HG03108 (cell line): ENCODE measurements around the gene SIPA1.

Experiments used
- ATAC-seq: cut with Tn5 transposase; IDR thresholded peaks from one replicate; pipeline ENCODE4 v1.9.1; 2021; ENCODE audit warnings: moderate library complexity; ENCODE audit not compliant: unreplicated experiment

The SIPA1 gene

GRCh38 chr11:65642014-65642671 lies 4.2 kb downstream of the SIPA1 start:
- ATAC-seq: no peak

- no peak for ATAC-seq
Observed at GRCh38 chr11:65643971-65644370, 6.1 kb downstream of the SIPA1 start.

GRCh38 chr11:65644837-65645236 lies 6.9 kb downstream of the SIPA1 start:
- no peak for ATAC-seq

GRCh38 chr11:65645710-65646109 lies 7.8 kb downstream of the SIPA1 start:
- no peak for ATAC-seq

- ATAC-seq: no peak
Observed at GRCh38 chr11:65646288-65646957, 8.5 kb downstream of the SIPA1 start.

- ATAC-seq: no peak
Observed at GRCh38 chr11:65646958-65647701, 9.2 kb downstream of the SIPA1 start.

GRCh38 chr11:65648997-65649493 lies 11.1 kb downstream of the SIPA1 start:
- no peak for ATAC-seq

- ATAC-seq: no peak
Observed at GRCh38 chr11:65649656-65650546, 12.0 kb downstream of the SIPA1 start.

GRCh38 chr11:65650547-65651338 lies 12.8 kb downstream of the SIPA1 start:
- no peak for ATAC-seq

GRCh38 chr11:65651339-65651588 lies 13.4 kb downstream of the SIPA1 start:
- no peak for ATAC-seq

GRCh38 chr11:65651589-65652510 lies 13.9 kb downstream of the SIPA1 start:
- no peak for ATAC-seq

- peak; percentile 62 for ATAC-seq
Observed at GRCh38 chr11:65652511-65653228, 14.8 kb downstream of the SIPA1 start.

GRCh38 chr11:65653229-65654225 lies 15.6 kb downstream of the SIPA1 start:
- ATAC-seq: no peak

- ATAC-seq: no peak
Observed at GRCh38 chr11:65654375-65655349, 16.8 kb downstream of the SIPA1 start.

GRCh38 chr11:65655570-65656332 lies 17.9 kb downstream of the SIPA1 start:
- ATAC-seq: no peak
